Cardiac fibroblast (primary cell): ENCODE measurements around the gene SETBP1.

ENCODE experiments used
- DNase-seq, 2 donors: peaks; one replicate each; pipeline versions ENCODE4 v3.0.0 to v3.0.0-alpha.2; 2010; ENCODE audit warnings: low read depth in 2 of 2
- H3K4me3 ChIP-seq, 2 donors: replicated peaks in 1 of 2; 1 replicate in 1 of 2; 2 replicates in 1 of 2; pipeline ENCODE4 v1.5.1; 2011; ENCODE audit warnings: low read depth in 2 of 2, low read length in 2 of 2, mild to moderate bottlenecking in 2 of 2, moderate library complexity in 1 of 2
- TF ChIP-seq, protein P1 (sequence below): IDR thresholded peaks from one replicate; pipeline ENCODE4 v1.5.1; 2011; ENCODE audit warnings: low read depth, mild to moderate bottlenecking, low read length, inconsistent platforms

The SETBP1 gene

DNA sequence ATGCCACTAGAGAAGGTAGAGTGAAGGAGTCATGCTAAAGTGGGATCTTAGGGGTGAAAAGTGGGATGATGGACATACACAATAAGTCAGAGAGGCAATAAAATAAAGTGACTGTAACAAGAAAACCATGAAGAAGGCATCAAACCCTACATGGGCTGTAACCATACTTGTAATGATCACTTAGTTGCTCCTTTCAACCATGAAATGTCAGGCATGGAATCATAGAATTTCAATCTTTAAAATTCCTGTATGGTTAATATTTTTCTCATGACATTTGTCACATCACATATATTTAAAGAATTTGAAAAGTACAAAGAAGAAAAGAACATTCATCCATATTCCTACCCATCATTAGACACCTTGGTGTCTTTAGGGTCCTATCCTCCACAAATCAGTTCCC is 20.9 kb upstream of the SETBP1 start:
- no peak for DNase-seq
- no peak overlapping the region for H3K4me3 ChIP-seq
- TF ChIP-seq, protein P1, sequence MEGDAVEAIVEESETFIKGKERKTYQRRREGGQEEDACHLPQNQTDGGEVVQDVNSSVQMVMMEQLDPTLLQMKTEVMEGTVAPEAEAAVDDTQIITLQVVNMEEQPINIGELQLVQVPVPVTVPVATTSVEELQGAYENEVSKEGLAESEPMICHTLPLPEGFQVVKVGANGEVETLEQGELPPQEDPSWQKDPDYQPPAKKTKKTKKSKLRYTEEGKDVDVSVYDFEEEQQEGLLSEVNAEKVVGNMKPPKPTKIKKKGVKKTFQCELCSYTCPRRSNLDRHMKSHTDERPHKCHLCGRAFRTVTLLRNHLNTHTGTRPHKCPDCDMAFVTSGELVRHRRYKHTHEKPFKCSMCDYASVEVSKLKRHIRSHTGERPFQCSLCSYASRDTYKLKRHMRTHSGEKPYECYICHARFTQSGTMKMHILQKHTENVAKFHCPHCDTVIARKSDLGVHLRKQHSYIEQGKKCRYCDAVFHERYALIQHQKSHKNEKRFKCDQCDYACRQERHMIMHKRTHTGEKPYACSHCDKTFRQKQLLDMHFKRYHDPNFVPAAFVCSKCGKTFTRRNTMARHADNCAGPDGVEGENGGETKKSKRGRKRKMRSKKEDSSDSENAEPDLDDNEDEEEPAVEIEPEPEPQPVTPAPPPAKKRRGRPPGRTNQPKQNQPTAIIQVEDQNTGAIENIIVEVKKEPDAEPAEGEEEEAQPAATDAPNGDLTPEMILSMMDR = no peak

DNA sequence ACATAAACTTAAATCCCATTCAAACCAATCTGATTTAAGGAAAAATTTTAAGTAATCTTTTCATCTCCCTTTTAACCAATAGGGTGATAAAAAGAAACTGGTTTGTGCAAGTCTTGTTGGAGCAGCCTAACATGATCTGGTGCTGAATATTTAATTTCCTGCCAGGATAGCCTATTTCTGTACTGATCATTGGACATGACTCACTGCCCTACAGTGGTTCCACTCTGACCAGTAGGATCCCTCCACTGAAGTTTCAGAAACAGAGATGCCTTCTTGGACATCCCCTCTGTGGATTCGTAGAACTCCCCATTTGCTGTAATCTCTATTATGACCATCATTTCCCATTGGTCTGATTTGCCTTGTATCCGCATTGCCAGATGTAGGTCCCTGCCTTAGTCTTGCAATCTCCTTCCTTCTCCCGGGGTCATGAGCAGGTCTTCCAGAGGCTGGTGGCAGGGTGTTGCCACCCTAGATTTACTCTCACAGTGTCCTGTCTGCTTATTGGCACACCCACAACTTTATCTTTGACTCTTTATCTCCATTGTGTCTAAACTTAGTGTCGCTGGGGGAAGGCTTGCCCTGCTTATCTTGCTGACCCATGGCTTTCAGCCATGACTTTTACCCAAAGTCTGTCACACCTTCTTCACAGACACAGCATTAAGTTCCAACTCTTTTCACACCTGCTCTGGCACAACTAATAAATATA is 12.3 kb upstream of the SETBP1 start:
- H3K4me3 ChIP-seq = no peak overlapping the region
- TF ChIP-seq, protein P1 = no peak
- no peak for DNase-seq

DNA sequence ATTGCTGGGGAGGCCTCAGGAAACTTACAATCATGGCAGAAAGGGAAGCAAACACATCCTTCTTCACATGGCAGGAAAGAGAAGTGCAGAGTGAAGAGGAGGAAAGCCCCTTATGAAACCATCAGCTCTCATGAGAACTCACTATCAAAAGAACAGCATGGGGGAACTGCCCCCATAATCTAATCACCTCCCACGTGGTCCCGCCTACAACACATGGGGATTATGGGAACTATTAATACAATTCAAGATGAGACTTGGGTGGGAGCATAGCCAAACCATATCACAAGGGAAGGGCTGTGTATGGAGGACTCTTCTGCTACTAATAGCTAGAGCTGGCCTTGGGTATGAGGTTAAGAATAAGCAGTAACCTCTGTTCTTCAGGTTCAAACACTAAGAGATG is 8.8 kb upstream of the SETBP1 start:
- DNase-seq = no peak
- no peak overlapping the region for H3K4me3 ChIP-seq
- TF ChIP-seq, protein P1 = no peak

DNA sequence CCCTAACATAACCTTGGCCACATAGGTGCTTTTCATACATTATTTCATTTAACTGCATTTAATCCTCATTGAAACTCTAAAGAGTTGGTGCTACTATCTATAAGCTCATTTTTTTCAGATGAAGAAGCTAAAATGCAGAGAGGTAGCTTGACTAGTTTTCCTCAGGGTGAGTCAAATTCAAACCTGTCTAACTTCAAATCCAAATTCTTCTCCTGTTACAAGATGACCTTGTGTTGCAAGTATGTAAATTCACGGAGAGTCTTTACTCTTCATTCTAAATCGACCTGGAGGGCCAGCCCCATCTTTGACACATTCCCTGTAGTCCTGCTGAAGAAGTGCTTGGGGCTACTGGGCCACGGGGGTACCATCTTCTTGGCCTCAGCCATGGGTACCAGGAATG is 8.2 kb upstream of the SETBP1 start:
- TF ChIP-seq, protein P1 = no peak
- no peak overlapping the region for H3K4me3 ChIP-seq
- no peak for DNase-seq

DNA sequence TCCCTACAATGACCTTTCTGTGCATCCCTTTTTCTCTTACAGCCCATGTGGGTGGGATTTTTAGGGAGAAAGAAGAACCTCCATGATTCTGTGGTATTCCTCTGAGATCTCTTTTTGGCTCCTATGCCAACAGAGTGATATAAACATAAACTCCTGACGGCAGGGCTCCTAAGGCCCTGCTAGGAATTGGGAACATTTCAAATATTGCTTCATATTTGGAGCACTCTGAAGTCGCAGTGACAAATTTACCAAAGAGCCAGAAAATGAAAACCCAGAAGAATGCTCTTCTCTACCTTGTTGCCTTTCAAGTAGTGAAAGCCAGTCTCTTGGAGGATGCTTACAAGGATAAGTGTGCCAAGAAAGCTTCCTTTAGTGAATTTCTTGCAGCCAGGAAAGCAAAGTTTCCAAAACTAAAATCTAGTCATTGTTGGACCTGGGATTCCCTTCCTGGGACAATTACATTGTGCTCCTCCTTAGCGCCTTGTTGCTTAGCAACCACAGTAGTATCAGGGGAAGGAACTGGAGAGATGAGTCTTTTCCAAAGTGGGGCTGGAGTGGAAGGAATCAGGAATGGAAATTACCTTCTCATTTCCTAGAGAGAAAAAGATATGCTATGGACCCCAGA is 7.3 kb upstream of the SETBP1 start:
- H3K4me3 ChIP-seq = no peak overlapping the region
- DNase-seq = no peak
- TF ChIP-seq, protein P1 = no peak

DNA sequence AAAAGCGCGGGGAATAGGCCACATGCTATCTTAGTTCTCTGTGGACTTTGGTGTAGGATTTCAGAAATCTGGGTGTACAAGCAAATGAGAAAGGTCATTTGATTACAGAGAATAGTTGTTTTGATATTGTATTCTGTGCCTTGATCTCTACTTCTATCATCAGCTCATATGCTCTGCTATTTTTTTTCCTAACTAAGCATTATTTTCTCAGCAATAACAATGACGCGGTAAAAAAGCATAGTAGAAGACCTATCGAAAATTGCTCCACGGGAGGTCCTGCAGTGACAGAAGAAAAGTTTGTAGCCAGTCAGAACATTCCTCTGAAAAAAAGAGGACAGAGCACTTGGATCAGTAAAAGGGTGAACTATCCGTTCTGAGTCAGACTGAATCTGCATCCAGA is 2.8 kb upstream of the SETBP1 start:
- DNase-seq = no peak
- TF ChIP-seq, protein P1 = no peak

More for the DNA sequence above, 2.8 kb upstream of the SETBP1 start:
- H3K4me3 ChIP-seq = no peak overlapping the region
